ENCODE measurements around the gene ASAP2.

Gene ASAP2

GRCh38 chr2:9410108-9410507 lies 203.5 kb downstream of the ASAP2 start:
- no peak for DNase-seq

GRCh38 chr2:9412781-9413180 lies 206.2 kb downstream of the ASAP2 start:
- no peak for DNase-seq

GRCh38 chr2:9415516-9416169 lies 209.0 kb downstream of the ASAP2 start:
- peak; percentile 22 for DNase-seq

GRCh38 chr2:9416267-9416961 lies 209.8 kb downstream of the ASAP2 start:
- no peak for DNase-seq

- DNase-seq: no peak
These were observed 210.3 kb downstream of the ASAP2 start for GRCh38 chr2:9416962-9417316.

GRCh38 chr2:9417725-9418124 lies 211.1 kb downstream of the ASAP2 start:
- no peak for DNase-seq

- DNase-seq: no peak
These were observed 212.1 kb downstream of the ASAP2 start for GRCh38 chr2:9418746-9419145.

GRCh38 chr2:9419541-9419940 lies 212.9 kb downstream of the ASAP2 start:
- no peak for DNase-seq

GRCh38 chr2:9420495-9420894 lies 213.9 kb downstream of the ASAP2 start:
- no peak for DNase-seq

- peak; percentile 41 for DNase-seq
These were observed 215.9 kb downstream of the ASAP2 start for GRCh38 chr2:9422321-9423099.

GRCh38 chr2:9423100-9423921 lies 216.7 kb downstream of the ASAP2 start, which contains the start of the genes CPSF3 and ITGB1BP1:
TSS of gene CPSF3 (plus strand) at chr2:9423654. CDS start at chr2:9423774, 120 bp downstream.
TSS of gene ITGB1BP1 (minus strand) at chr2:9423528. CDS start at chr2:9418697, 4,831 bp downstream.
- DNase-seq: peak; percentile 98

- DNase-seq: peak; percentile 11
These were observed 217.3 kb downstream of the ASAP2 start for GRCh38 chr2:9423922-9424272.

- no peak for DNase-seq
These were observed 218.0 kb downstream of the ASAP2 start for GRCh38 chr2:9424447-9425164.

GRCh38 chr2:9428965-9429577 lies 222.5 kb downstream of the ASAP2 start:
- DNase-seq: peak; percentile 36

GRCh38 chr2:9430316-9431293 lies 224.0 kb downstream of the ASAP2 start:
- DNase-seq: peak; percentile 42

GRCh38 chr2:9434489-9434888 lies 227.9 kb downstream of the ASAP2 start:
- DNase-seq: peak; percentile 9

GRCh38 chr2:9439536-9439935 lies 232.9 kb downstream of the ASAP2 start:
- DNase-seq: peak; percentile 36

- peak; percentile 62 for DNase-seq
These were observed 233.6 kb downstream of the ASAP2 start for GRCh38 chr2:9440058-9440727.

GRCh38 chr2:9441556-9441955 lies 234.9 kb downstream of the ASAP2 start:
- no peak for DNase-seq

- DNase-seq: no peak
These were observed 236.9 kb downstream of the ASAP2 start for GRCh38 chr2:9443526-9443925.
